ENCODE measurements around the gene CORO1C.
A peak's percentile ranks its signal among the peaks of the same experiment; 100 is the strongest.
"Not testable (repeated sequence)": the region's sequence is repeated elsewhere in the genome, so short reads cannot be mapped to it uniquely, and the experiment has no call there.

Gene CORO1C

GRCh38 chr12:108752387-108752786, 21.1 kb upstream of the CORO1C start:
- DNase-seq: no peak

- DNase-seq: no peak
Measured at GRCh38 chr12:108751821-108752220, 20.5 kb upstream of the CORO1C start.

GRCh38 chr12:108751003-108751402, 19.7 kb upstream of the CORO1C start:
- DNase-seq: not testable (repeated sequence)

- no peak for DNase-seq
Measured at GRCh38 chr12:108750526-108750925, 19.2 kb upstream of the CORO1C start.

GRCh38 chr12:108747563-108747962, 16.2 kb upstream of the CORO1C start:
- no peak for DNase-seq

GRCh38 chr12:108745641-108746040, 14.3 kb upstream of the CORO1C start:
- DNase-seq: no peak

GRCh38 chr12:108744021-108744897, 12.9 kb upstream of the CORO1C start:
- no peak for DNase-seq

GRCh38 chr12:108738170-108738569, 6.9 kb upstream of the CORO1C start:
- DNase-seq: no peak

- no peak for DNase-seq
Measured at GRCh38 chr12:108735855-108736254, 4.5 kb upstream of the CORO1C start.

- DNase-seq: no peak
Measured at GRCh38 chr12:108734200-108734906, 3.0 kb upstream of the CORO1C start.

GRCh38 chr12:108733230-108733531, 1.9 kb upstream of the CORO1C start:
- DNase-seq: not testable (repeated sequence)

- no peak for DNase-seq
Measured at GRCh38 chr12:108732489-108733229, 1.3 kb upstream of the CORO1C start.

GRCh38 chr12:108731866-108732461, 646 bp upstream of the CORO1C start:
- peak; percentile 98 for DNase-seq

- DNase-seq: peak; percentile 74
Measured at GRCh38 chr12:108730365-108731104, 783 bp downstream of the CORO1C start.

GRCh38 chr12:108729612-108730364, 1.5 kb downstream of the CORO1C start:
- DNase-seq: no peak

- no peak for DNase-seq
Measured at GRCh38 chr12:108728820-108729611, 2.3 kb downstream of the CORO1C start.

- no peak for DNase-seq
Measured at GRCh38 chr12:108727868-108728735, 3.2 kb downstream of the CORO1C start.

GRCh38 chr12:108727161-108727560, 4.2 kb downstream of the CORO1C start:
- no peak for DNase-seq

- no peak for DNase-seq
Measured at GRCh38 chr12:108724890-108725151, 6.5 kb downstream of the CORO1C start.
